Lower leg skin (tissue), 4 donors: Measurements from ENCODE around the gene HSPG2. TPM values are rescaled to one million over a fixed set of nuclear protein-coding genes. Genes with fewer than 3 reads are reported as not detected.
A peak's percentile ranks its signal among the peaks of the same experiment; 100 is the strongest.

Experiments
- DNase-seq, 2 donors: peaks; one replicate each; pipeline ENCODE4 v3.0.0-alpha.2; 2019; ENCODE audit warnings: low spot score in 2 of 2
- H3K4me3 ChIP-seq: fragments of 200-600 bp; sonication (generic); 2 replicates; pipeline ENCODE4 v1.5.1; 2017; ENCODE audit warnings: mild to moderate bottlenecking, low read depth; ENCODE audit not compliant: poor library complexity, severe bottlenecking
- POLR2A ChIP-seq, 2 donors: fragments of 450-650 bp; IDR thresholded peaks; one replicate each; pipeline ENCODE4 v1.6.1; 2016 to 2017; ENCODE audit warnings: antibody characterized with exemption in 2 of 2, mild to moderate bottlenecking in 1 of 2, moderate library complexity in 1 of 2
- WGBS, 2 donors: methylation state at CpG; one replicate each; pipeline ENCODE4 v1.1.5; 2018; 5-methylcytosine and 5-hydroxymethylcytosine counted together
- intact Hi-C: fragments of 100-400 bp; cut with DNase I; formaldehyde crosslinking; loops from one replicate; pipeline ENCODE4 v1.15.0; 2023; ENCODE audit warnings: low total_unique reads
- total RNA-seq, 4 donors: library from RNA; depleted of rRNA; stranded (reverse); fragments of >200 nt; gene quantifications; one replicate each; pipeline ENCODE4 v1.1.0, GENCODE V29; 2016
- TF ChIP-seq, protein P1 (sequence below), 3 donors: fragments of 450-650 bp; IDR thresholded peaks; one replicate each; pipeline ENCODE4 v1.5.1; 2016; ENCODE audit warnings: antibody characterized with exemption in 3 of 3, mild to moderate bottlenecking in 3 of 3, moderate library complexity in 2 of 3

The HSPG2 gene
- total RNA-seq, 4 donors from 2014 or later, result 67.9 to 171 (median 99.6) TPM

DNA sequence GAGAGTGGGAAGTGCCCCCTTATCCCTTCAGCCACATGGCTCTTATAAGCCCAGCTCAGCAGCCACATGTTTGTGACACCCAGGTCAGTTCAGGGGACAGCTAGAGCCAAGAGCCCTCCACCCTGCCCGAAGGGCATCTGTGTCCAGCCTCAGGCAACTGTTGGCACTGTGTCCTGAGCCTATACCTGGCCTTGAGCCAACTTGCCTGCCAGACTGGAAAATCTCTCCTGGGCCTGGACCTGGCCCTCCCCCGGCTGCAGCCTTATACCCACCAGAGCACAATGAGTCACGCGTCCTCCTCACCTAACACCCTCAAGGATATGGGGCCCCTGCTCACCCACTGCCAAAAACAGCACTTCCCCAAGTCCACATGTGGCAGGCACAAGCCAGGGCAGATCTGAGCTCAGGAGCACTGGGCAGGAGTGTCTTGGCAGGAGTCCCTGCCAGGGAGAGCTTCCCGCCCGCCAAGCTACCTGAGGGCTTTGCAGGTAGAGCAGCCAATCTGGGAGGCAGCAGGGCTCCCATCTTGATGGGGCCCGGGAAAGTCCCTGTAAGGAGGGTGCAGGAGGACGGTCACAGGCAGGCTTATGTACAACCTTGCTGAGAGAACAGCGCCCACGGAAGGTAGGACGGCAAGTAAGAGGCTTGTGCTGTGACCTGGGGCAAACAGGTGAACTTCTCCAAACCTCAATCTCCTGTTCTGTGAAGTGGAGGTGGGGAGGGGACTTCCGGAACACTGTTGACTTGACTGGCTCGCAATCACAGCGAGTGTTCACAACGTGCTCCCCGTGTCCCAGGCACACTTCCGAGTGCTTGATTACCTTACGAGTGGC lies 19.8 kb upstream of the HSPG2 start:
- DNase-seq, result peak in 1 of 2 donors; percentile 65

DNA sequence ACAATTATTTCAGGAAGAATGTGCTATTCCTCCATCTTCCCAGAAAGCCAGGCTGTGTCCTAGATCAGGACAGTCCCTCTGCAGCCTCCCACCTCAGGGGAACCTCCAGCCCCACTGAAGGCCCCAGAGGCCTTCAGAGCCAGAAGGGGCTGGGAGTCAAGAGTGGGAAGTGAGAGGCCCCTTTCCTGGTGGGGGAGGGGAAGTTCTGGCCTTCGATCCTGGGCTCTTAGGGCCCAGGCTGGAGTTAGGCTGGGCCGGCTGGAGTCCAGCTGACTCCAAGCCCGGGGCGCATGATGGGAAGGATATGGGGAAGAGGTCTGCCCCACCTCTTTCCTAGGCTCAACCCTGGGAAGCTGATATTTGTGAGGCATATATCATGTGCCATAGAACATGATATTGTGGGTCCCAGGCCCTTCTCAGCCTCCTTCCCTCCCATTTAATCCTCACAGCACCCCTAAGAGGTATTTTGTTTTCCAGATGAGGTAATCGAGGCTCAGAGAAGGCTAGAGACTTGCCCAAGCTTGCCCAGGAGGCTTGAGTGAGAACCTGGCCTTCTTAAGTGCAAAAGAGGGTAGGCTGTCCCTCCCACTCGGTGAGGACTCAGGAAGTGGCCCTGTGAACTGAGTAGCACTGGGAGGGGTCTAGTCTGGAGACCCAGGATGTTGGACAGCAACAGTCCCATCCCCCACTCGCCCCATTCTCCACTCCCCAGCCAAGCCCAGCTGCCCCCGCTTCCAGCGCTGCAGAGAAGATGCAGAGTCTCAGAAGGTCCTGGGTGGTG lies 18.6 kb upstream of the HSPG2 start:
- no peak for TF ChIP-seq POLR2A (IDR thresholded peaks at IDR 0.05)
- TF ChIP-seq, protein P1, sequence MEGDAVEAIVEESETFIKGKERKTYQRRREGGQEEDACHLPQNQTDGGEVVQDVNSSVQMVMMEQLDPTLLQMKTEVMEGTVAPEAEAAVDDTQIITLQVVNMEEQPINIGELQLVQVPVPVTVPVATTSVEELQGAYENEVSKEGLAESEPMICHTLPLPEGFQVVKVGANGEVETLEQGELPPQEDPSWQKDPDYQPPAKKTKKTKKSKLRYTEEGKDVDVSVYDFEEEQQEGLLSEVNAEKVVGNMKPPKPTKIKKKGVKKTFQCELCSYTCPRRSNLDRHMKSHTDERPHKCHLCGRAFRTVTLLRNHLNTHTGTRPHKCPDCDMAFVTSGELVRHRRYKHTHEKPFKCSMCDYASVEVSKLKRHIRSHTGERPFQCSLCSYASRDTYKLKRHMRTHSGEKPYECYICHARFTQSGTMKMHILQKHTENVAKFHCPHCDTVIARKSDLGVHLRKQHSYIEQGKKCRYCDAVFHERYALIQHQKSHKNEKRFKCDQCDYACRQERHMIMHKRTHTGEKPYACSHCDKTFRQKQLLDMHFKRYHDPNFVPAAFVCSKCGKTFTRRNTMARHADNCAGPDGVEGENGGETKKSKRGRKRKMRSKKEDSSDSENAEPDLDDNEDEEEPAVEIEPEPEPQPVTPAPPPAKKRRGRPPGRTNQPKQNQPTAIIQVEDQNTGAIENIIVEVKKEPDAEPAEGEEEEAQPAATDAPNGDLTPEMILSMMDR (IDR thresholded peaks at IDR 0.05), result no peak
- 39 to 50% methylated on average over 9 of the region's 9 CpGs for WGBS, 2 donors
- intact Hi-C loops, result no loop called here
- no peak for DNase-seq
- no peak overlapping the region for H3K4me3 ChIP-seq

More for the DNA sequence above, 19.8 kb upstream of the HSPG2 start:
- TF ChIP-seq, protein P1 (IDR thresholded peaks at IDR 0.05), result no peak
- TF ChIP-seq POLR2A (IDR thresholded peaks at IDR 0.05), result no peak
- intact Hi-C loops, result no loop called here
- WGBS, 2 donors, result 31 to 44% methylated on average over 17 to 18 of the region's 18 CpGs
- H3K4me3 ChIP-seq, result no peak overlapping the region

DNA sequence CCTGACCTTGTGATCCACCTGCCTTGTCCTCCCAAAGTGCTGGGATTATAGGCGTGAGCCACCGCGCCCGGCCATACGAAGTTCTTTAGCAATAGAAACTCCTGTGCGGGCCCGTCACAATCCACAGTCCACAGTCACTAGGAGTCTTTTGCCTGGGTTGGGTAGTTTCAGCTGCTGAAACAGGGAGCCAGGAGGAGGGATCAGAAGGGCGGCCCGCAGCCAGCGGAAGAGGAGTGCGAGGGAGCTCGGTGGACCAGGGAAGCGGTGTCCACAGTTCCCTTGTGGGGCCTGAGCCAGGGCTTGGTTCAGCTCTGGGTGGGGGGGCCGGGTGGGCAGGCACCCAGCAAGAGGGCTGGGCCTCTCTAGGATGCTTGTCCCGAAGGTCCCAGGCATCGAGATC lies 17.9 kb upstream of the HSPG2 start:
- no peak overlapping the region for H3K4me3 ChIP-seq
- whole genome bisulfite sequencing, 2 donors, result 52 to 53% methylated on average over 15 to 16 of the region's 16 CpGs
- TF ChIP-seq, protein P1 (IDR thresholded peaks at IDR 0.05), result no peak
- TF ChIP-seq POLR2A (IDR thresholded peaks at IDR 0.05), result no peak
- intact Hi-C loops, result no loop called here
- no peak for DNase-seq

DNA sequence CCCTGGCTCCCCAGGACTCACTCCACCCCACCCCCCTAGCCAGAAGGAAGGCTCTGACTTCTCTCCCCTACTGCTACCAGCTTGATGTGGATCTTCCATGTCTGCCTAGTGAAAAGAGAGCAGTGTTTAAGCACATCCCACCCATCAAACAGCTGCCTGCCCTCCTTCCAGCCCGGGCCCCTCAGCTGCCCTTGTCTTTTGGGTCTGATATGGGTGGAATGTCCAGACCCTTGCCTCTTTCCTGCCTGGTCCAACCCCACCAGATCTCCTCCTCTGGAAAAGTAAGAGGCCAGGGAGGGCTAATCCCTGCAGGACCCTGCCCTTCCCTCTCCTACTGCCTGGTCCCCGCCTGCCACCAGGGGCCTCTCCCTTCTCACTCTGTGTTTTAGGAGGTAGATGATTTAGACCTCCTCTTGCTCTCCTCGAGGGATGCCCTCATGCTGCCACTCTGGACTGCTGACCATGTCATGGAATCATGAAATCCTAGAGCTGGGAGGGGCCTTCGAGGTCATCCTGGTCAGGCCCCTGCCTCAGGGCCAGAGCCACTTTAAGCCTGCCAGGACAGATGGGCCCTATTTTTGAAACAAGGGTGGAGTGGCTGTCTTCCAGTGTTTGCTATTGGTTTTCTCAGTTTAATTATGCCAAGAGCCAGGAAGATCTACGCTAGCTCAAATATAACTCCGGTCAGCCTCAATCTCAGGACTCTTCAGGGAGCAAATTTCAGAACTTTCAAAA lies 15.8 kb upstream of the HSPG2 start:
- no peak for DNase-seq
- TF ChIP-seq POLR2A (IDR thresholded peaks at IDR 0.05), result no peak
- TF ChIP-seq, protein P1 (IDR thresholded peaks at IDR 0.05), result no peak
- intact Hi-C loops, result no loop called here
- H3K4me3 ChIP-seq, result no peak overlapping the region
- 78 to 82% methylated on average over 6 of the region's 6 CpGs for WGBS, 2 donors

DNA sequence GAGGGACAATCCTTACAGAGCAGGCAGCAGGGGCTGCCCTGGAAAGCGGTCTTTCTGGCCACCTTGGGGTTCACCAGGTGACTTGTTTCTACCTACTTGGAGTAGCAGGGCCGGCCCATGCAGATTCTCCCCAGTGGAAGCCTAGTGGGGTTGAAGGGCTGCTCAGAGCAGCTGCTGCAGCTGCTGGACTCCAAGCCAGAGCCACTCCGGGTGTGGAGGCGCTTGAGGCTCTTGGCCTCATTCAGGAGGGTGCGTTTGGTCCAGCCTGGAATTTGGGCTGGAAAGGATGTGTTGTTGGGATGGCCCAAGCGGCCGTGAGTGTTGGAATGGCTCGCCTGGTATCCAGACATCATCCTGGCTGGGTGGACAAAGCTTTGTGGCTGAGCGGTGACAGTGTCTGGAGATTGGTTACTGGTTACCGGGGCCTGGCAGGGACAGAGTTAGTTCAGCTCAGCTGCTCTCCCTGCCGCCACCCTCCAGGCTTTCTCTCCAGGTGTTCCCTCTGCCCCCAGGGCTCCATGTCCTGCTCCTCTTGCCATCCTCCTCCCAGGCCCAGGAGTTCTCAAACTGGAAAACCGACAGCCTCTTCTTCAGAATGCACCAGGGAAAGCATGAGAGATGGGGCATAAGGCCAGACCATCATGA lies 14.2 kb upstream of the HSPG2 start:
- no peak overlapping the region for H3K4me3 ChIP-seq
- intact Hi-C loops, result no loop called here
- 63 to 82% methylated on average over 12 of the region's 12 CpGs for WGBS, 2 donors
- DNase-seq, result no peak
- TF ChIP-seq, protein P1 (IDR thresholded peaks at IDR 0.05), result no peak
- no peak for TF ChIP-seq POLR2A (IDR thresholded peaks at IDR 0.05)
